ENCODE data around the gene DCTN5.

DNA sequence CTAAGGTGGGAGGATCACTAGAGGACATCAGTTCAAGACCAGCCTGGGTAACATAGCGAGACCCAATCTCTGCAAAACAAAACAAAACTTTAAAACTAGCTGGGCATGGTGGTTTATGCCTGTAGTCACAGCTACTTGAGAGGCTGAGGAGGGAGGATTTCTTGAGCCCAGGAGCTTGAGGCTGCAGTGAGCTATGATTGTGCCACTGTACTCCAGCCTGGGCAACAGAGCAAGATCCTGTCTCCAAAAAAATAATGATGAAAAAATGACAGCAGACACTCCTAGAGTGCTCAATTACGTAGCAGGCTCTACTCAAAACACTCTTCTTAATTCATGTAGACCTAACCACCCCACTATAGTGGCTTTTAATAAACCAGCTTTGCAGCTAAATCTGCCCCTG is 58.8 kb downstream of the DCTN5 start:
- no peak for TF ChIP-seq POLR2A (IDR thresholded peaks at IDR 0.05; ENCODE audit: low read length)
- no peak for TF ChIP-seq GATA1 (IDR thresholded peaks at IDR 0.05; ENCODE audit: low read depth, low read length)
